Stimulated activated CD4-positive, alpha-beta T cell treated with anti-CD3 and anti-CD28 coated beads, TNF-alpha, amount 100 ng/mL, for 48 hours (primary cell): Measurements from ENCODE around the gene TM4SF1.
"Not testable (repeated sequence)": the region's sequence is repeated elsewhere in the genome, so short reads cannot be mapped to it uniquely, and the experiment has no call there.

Experiments used
- DNase-seq, 3 donors: peaks; one replicate each; pipeline ENCODE4 v3.0.0-alpha.2; 2020; ENCODE audit warnings: low read depth in 3 of 3

TM4SF1 gene

GRCh38 chr3:149343951-149344350, 33.5 kb downstream of the TM4SF1 start:
- no peak for DNase-seq

- DNase-seq = no peak
These were observed 34.8 kb downstream of the TM4SF1 start for GRCh38 chr3:149342413-149343380.

GRCh38 chr3:149340310-149340933, 37.0 kb downstream of the TM4SF1 start:
- DNase-seq = no peak

- DNase-seq = no peak
These were observed 37.5 kb downstream of the TM4SF1 start for GRCh38 chr3:149339931-149340309.

GRCh38 chr3:149337486-149337885, 40.0 kb downstream of the TM4SF1 start:
- not testable (repeated sequence) for DNase-seq

GRCh38 chr3:149336925-149337324, 40.5 kb downstream of the TM4SF1 start:
- DNase-seq = no peak

- no peak for DNase-seq
These were observed 44.1 kb downstream of the TM4SF1 start, which contains the start of gene TM4SF18 for GRCh38 chr3:149333176-149333859. TSS of gene TM4SF18 (minus strand) at chr3:149333636. CDS start at chr3:149333382, 254 bp downstream.

GRCh38 chr3:149332771-149333170, 44.7 kb downstream of the TM4SF1 start:
- DNase-seq = no peak

GRCh38 chr3:149332227-149332765, 45.2 kb downstream of the TM4SF1 start:
- no peak for DNase-seq

- DNase-seq = no peak
These were observed 46.1 kb downstream of the TM4SF1 start for GRCh38 chr3:149331396-149331795.

- DNase-seq = no peak
These were observed 46.7 kb downstream of the TM4SF1 start for GRCh38 chr3:149330609-149331331.

GRCh38 chr3:149327156-149327555, 50.3 kb downstream of the TM4SF1 start:
- no peak for DNase-seq

- no peak for DNase-seq
These were observed 51.9 kb downstream of the TM4SF1 start for GRCh38 chr3:149325581-149325980.

GRCh38 chr3:149324332-149324731, 53.1 kb downstream of the TM4SF1 start:
- DNase-seq = no peak

GRCh38 chr3:149321640-149322039, 55.8 kb downstream of the TM4SF1 start:
- DNase-seq = no peak

- DNase-seq = no peak
These were observed 56.3 kb downstream of the TM4SF1 start for GRCh38 chr3:149321136-149321535.

- DNase-seq = no peak
These were observed 57.7 kb downstream of the TM4SF1 start for GRCh38 chr3:149319750-149320149.
